Endodermal cell (in vitro differentiated cells): ENCODE data around the gene DPP10. TPM values are rescaled to one million over a fixed set of nuclear protein-coding genes. Genes with fewer than 3 reads are reported as not detected.

Experiments used
- DNase-seq: peaks from one replicate; pipeline ENCODE4 v3.0.0-alpha.2; 2017
- H3K27ac ChIP-seq: 2 replicates; pipeline ENCODE4 v1.5.1; 2013; ENCODE audit warnings: mild to moderate bottlenecking, low read depth, low read length, moderate library complexity
- H3K27me3 ChIP-seq: 2 replicates; pipeline ENCODE4 v1.6.1; 2013; ENCODE audit warnings: mild to moderate bottlenecking, low read length, moderate library complexity; ENCODE audit not compliant: insufficient read depth, control insufficient read depth, poor library complexity, severe bottlenecking
- H3K36me3 ChIP-seq: 2 replicates; pipeline ENCODE4 v1.7.0; 2013; ENCODE audit warnings: mild to moderate bottlenecking, low read length, moderate library complexity; ENCODE audit not compliant: control insufficient read depth, insufficient read depth
- H3K4me1 ChIP-seq: one replicate; pipeline ENCODE4 v1.7.0; 2013; ENCODE audit warnings: low read length; ENCODE audit not compliant: control insufficient read depth, insufficient read depth
- H3K4me3 ChIP-seq: 2 replicates; pipeline ENCODE4 v1.5.1; 2013; ENCODE audit warnings: mild to moderate bottlenecking, low read length, moderate library complexity
- H3K9ac ChIP-seq: 2 replicates; pipeline ENCODE4 v1.6.1; 2013; ENCODE audit warnings: mild to moderate bottlenecking, low read length, moderate library complexity; ENCODE audit not compliant: poor library complexity, severe bottlenecking; ENCODE audit errors: extremely low read depth
- H3K9me3 ChIP-seq: 2 replicates; pipeline ENCODE4 v1.6.1; 2013; ENCODE audit warnings: mild to moderate bottlenecking, low read length, moderate library complexity; ENCODE audit not compliant: control insufficient read depth
- H3K27ac Mint-ChIP-seq: 2 replicates; pipeline ENCODE4 v1.8.0; 2020; ENCODE audit warnings: mixed read lengths
- H3K27me3 Mint-ChIP-seq: 2 replicates; pipeline ENCODE4 v1.8.0; 2021; ENCODE audit warnings: mild to moderate bottlenecking, mixed read lengths; ENCODE audit not compliant: insufficient read depth
- H3K36me3 Mint-ChIP-seq: 2 replicates; pipeline ENCODE4 v1.8.0; 2020; ENCODE audit warnings: low read depth, mixed read lengths
- H3K4me1 Mint-ChIP-seq: 2 replicates; pipeline ENCODE4 v1.8.0; 2020; ENCODE audit warnings: mixed read lengths
- H3K4me3 Mint-ChIP-seq: 2 replicates; pipeline ENCODE4 v1.8.0; 2020; ENCODE audit warnings: mild to moderate bottlenecking, moderate library complexity, mixed read lengths
- H3K9me3 Mint-ChIP-seq: 2 replicates; pipeline ENCODE4 v1.8.0; 2020; ENCODE audit warnings: mild to moderate bottlenecking, mixed read lengths
- CTCF ChIP-seq: fragments of 200-600 bp; sonication (generic); conservative IDR thresholded peaks from 2 replicates; pipeline ENCODE4 v1.5.0; 2021; ENCODE audit warnings: antibody characterized with exemption, mild to moderate bottlenecking
- WGBS, 2 experiments: methylation state at CpG; one replicate each; pipeline versions ENCODE4 v1.1.5 to v1.1.7; 2013; ENCODE audit warnings: missing lambda C conversion rate in 2 of 2, mixed read lengths in 1 of 2; ENCODE audit not compliant: insufficient coverage in 1 of 2, insufficient read length in 1 of 2; 5-methylcytosine and 5-hydroxymethylcytosine counted together
- total RNA-seq, 2 donors: library from RNA; stranded (reverse); fragmentation: NEBNext Ultra II Directional in 1 of 2; extraction: Animal tissue kit (Norgen Biotek cat#: 25700) in 1 of 2; gene quantifications; 2 replicates in 1 of 2; 3 replicates in 1 of 2; pipeline ENCODE4 v1.2.1, GENCODE V29; 2021

Gene DPP10
- total RNA-seq, 2 donors from 2014 or later = 8.2 to 19.2 TPM

GRCh38 chr2:115652652-115653051 lies 1210.2 kb downstream of the DPP10 start:
- no peaks in the 10 kb centered on the region for H3K36me3 ChIP-seq
- Mint-ChIP-seq H3K4me3 (no peak overlapping the region), H3K4me1 (peaks cover 5% of the 10 kb centered on the region), H3K9me3 (no peaks in the 10 kb centered on the region), H3K36me3 (no peaks in the 10 kb centered on the region), H3K27ac (no peak overlapping the region), H3K27me3 (no peaks in the 10 kb centered on the region)
- no peaks in the 10 kb centered on the region for H3K27me3 ChIP-seq
- 78 to 84% methylated on average over 3 to 4 of the region's 4 CpGs for WGBS, 2 experiments
- no peak overlapping the region for H3K27ac ChIP-seq
- H3K9me3 ChIP-seq = peaks cover 6% of the 10 kb centered on the region
- H3K4me1 ChIP-seq = peaks cover 3% of the 10 kb centered on the region
- no peak overlapping the region for H3K4me3 ChIP-seq
- no peak overlapping the region for H3K9ac ChIP-seq
- DNase-seq = no peak
- no peak for TF ChIP-seq CTCF

DNA sequence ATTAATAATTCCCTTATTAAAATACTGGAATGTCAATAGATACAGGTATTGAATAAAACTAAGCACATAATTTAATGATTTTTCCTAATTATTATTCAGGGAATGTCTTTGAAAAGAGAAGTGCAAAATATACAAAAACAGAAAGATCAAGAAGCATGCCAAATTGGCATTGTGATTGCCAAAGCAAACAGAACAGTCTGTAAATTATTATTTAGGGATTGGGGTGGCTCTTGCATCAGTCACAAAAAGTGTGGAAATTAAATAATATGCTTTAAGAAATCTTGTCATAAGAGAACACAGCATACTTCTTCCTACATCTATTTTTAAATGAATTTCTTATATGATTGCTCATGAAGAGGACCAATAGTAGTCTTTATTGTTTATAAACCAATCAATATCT lies 1211.9 kb downstream of the DPP10 start:
- Mint-ChIP-seq H3K36me3 (no peaks in the 10 kb centered on the region), H3K4me1 (peaks cover 5% of the 10 kb centered on the region)
- H3K4me1 ChIP-seq = peaks cover 3% of the 10 kb centered on the region

DNA sequence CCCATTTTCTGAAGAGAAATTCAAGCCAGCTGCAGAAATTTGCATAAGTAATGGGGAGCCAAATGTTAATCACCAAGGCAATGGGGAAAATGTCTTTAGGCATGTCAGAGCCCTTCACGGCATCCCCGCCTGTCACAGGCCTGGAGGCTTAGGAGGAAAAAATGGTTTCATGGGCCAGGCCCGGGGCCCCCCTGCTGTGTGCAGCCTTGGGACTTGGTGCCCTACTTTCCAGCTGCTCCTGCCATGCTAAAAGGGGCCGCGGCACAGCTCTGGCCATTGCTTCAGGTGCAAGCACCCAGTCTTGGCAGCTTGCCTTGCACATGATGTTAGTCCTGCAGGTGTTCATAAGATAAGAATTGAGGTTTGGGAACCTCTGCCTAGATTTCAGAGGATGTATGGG lies 1235.7 kb downstream of the DPP10 start:
- Histone ChIP-seq H3K36me3 (no peaks in the 10 kb centered on the region), H3K4me1 (no peaks in the 10 kb centered on the region), H3K27ac (no peak overlapping the region), H3K27me3 (no peaks in the 10 kb centered on the region), H3K9me3 (peaks cover 33% of the 10 kb centered on the region), H3K9ac (no peak overlapping the region), H3K4me3 (no peak overlapping the region)
- peaks cover 40% of the 10 kb centered on the region for H3K9me3 Mint-ChIP-seq
- H3K36me3 Mint-ChIP-seq = no peaks in the 10 kb centered on the region
- DNase-seq = peak; percentile 44
- TF ChIP-seq CTCF = no peak
- H3K4me1 Mint-ChIP-seq = no peaks in the 10 kb centered on the region
- WGBS, 2 experiments = 80 to 86% methylated on average over 5 of the region's 5 CpGs
- no peaks in the 10 kb centered on the region for H3K27me3 Mint-ChIP-seq
- no peak overlapping the region for H3K27ac Mint-ChIP-seq
- H3K4me3 Mint-ChIP-seq = no peak overlapping the region

More for the DNA sequence above, 1211.9 kb downstream of the DPP10 start:
- TF ChIP-seq CTCF = no peak
- Mint-ChIP-seq H3K27me3 (no peaks in the 10 kb centered on the region), H3K27ac (no peak overlapping the region), H3K9me3 (no peaks in the 10 kb centered on the region), H3K4me3 (no peak overlapping the region)
- Histone ChIP-seq H3K9ac (no peak overlapping the region), H3K27ac (no peak overlapping the region), H3K27me3 (no peaks in the 10 kb centered on the region), H3K36me3 (no peaks in the 10 kb centered on the region), H3K4me3 (no peak overlapping the region), H3K9me3 (no peaks in the 10 kb centered on the region)
- DNase-seq = no peak
